ENCODE measurements around the gene L1CAM. TPM values are rescaled to one million over a fixed set of nuclear protein-coding genes. Genes with fewer than 3 reads are reported as not detected.

L1CAM gene
- total RNA-seq, 1 donor from 2014 or later: 0.49 TPM

DNA sequence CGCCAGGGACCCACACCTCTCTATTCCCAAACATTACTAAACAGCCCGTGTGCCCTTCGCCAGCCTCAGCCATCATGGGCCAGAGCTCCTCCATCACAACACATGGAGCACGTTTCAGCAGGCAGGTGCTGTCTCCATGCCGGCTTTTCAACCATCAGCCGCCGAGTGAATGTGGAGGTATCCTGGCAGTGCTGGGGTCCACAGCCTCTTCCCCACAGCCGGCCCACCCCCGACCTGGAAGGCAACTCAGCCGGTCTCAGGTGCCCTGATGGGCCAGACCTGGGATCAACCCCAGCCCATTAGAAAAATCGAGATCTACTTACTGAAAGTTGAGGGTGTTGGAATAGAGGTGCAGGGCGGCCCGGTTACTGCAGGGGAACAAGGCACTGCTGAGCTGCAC, 45.8 kb upstream of the L1CAM start:
- peaks cover 28% of the 10 kb centered on the region for H3F3A ChIP-seq (ENCODE audit: low read depth)
- no peaks in the 10 kb centered on the region for H4K20me1 ChIP-seq (ENCODE audit: low read depth)
- no peak overlapping the region for H3K4me3 Mint-ChIP-seq
- H3K27me3 ChIP-seq: no peaks in the 10 kb centered on the region
- peaks cover 21% of the 10 kb centered on the region for H3K4me1 Mint-ChIP-seq
- TF ChIP-seq, protein P1, sequence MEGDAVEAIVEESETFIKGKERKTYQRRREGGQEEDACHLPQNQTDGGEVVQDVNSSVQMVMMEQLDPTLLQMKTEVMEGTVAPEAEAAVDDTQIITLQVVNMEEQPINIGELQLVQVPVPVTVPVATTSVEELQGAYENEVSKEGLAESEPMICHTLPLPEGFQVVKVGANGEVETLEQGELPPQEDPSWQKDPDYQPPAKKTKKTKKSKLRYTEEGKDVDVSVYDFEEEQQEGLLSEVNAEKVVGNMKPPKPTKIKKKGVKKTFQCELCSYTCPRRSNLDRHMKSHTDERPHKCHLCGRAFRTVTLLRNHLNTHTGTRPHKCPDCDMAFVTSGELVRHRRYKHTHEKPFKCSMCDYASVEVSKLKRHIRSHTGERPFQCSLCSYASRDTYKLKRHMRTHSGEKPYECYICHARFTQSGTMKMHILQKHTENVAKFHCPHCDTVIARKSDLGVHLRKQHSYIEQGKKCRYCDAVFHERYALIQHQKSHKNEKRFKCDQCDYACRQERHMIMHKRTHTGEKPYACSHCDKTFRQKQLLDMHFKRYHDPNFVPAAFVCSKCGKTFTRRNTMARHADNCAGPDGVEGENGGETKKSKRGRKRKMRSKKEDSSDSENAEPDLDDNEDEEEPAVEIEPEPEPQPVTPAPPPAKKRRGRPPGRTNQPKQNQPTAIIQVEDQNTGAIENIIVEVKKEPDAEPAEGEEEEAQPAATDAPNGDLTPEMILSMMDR (IDR thresholded peaks at IDR 0.05): no peak
- TF ChIP-seq EZH2phosphoT487 (IDR thresholded peaks at IDR 0.05): no peak
- no peak for TF ChIP-seq EZH2 (IDR thresholded peaks at IDR 0.05)
- H3K79me2 ChIP-seq (ENCODE audit: low read depth): peaks cover 18% of the 10 kb centered on the region
- no peak overlapping the region for H2AFZ ChIP-seq (replicated peaks)
- DNase-seq (ENCODE audit: low spot score): no peak
- no peaks in the 10 kb centered on the region for H3K9me3 ChIP-seq (ENCODE audit: low read depth)
- peaks cover 2% of the 10 kb centered on the region for H3K4me1 ChIP-seq
- no peak overlapping the region for H3K4me3 ChIP-seq
- no peak overlapping the region for H3K27ac ChIP-seq
- H3K36me3 Mint-ChIP-seq: peaks cover 4% of the 10 kb centered on the region
- no peak overlapping the region for H3K27ac Mint-ChIP-seq
- no peaks in the 10 kb centered on the region for H3K36me3 ChIP-seq
- H3K27me3 Mint-ChIP-seq (ENCODE audit: insufficient read depth, low read depth): peaks cover 6% of the 10 kb centered on the region
- H3K9ac ChIP-seq: no peak overlapping the region
- H3K9me3 Mint-ChIP-seq: peaks cover 7% of the 10 kb centered on the region
- H3K4me2 ChIP-seq: no peak overlapping the region

GRCh38 chrX:153931151-153931550, 45.2 kb upstream of the L1CAM start:
- H2AFZ ChIP-seq (replicated peaks): no peak overlapping the region
- peaks cover 21% of the 10 kb centered on the region for H3K4me1 Mint-ChIP-seq
- peaks cover 7% of the 10 kb centered on the region for H3K9me3 Mint-ChIP-seq

GRCh38 chrX:153930011-153930910, 44.3 kb upstream of the L1CAM start:
- H3K9ac ChIP-seq: no peak overlapping the region
- peaks cover 24% of the 10 kb centered on the region for H3K4me1 Mint-ChIP-seq
- H3K36me3 Mint-ChIP-seq: peaks cover 4% of the 10 kb centered on the region
- H3K9me3 ChIP-seq (ENCODE audit: low read depth): no peaks in the 10 kb centered on the region
- peaks cover 6% of the 10 kb centered on the region for H3K27me3 ChIP-seq
- H3K9me3 Mint-ChIP-seq: peaks cover 6% of the 10 kb centered on the region
- TF ChIP-seq EZH2phosphoT487 (IDR thresholded peaks at IDR 0.05) (no peak), EZH2 (IDR thresholded peaks at IDR 0.05) (no peak)
- TF ChIP-seq, protein P1 (IDR thresholded peaks at IDR 0.05): no peak
- peaks cover 18% of the 10 kb centered on the region for H3K79me2 ChIP-seq (ENCODE audit: low read depth)
- H3K4me2 ChIP-seq: no peak overlapping the region
- H3K27ac ChIP-seq: no peak overlapping the region
- peaks cover 8% of the 10 kb centered on the region for H3K4me1 ChIP-seq
- H3K4me3 Mint-ChIP-seq: no peak overlapping the region
- no peak for DNase-seq (ENCODE audit: low spot score)
- no peaks in the 10 kb centered on the region for H4K20me1 ChIP-seq (ENCODE audit: low read depth)
- peaks cover 28% of the 10 kb centered on the region for H3F3A ChIP-seq (ENCODE audit: low read depth)
- no peak overlapping the region for H2AFZ ChIP-seq (replicated peaks)
- no peaks in the 10 kb centered on the region for H3K36me3 ChIP-seq
- no peak overlapping the region for H3K27ac Mint-ChIP-seq
- H3K4me3 ChIP-seq: no peak overlapping the region
- H3K27me3 Mint-ChIP-seq (ENCODE audit: insufficient read depth, low read depth): peaks cover 9% of the 10 kb centered on the region

More at GRCh38 chrX:153931151-153931550, 45.2 kb upstream of the L1CAM start:
- Mint-ChIP-seq H3K36me3 (peaks cover 4% of the 10 kb centered on the region), H3K4me3 (no peak overlapping the region), H3K27me3 (ENCODE audit: insufficient read depth, low read depth) (peaks cover 6% of the 10 kb centered on the region), H3K27ac (no peak overlapping the region)
- H3K4me3 ChIP-seq: no peak overlapping the region
- peaks cover 33% of the 10 kb centered on the region for H3F3A ChIP-seq (ENCODE audit: low read depth)
- TF ChIP-seq EZH2phosphoT487 (IDR thresholded peaks at IDR 0.05): no peak
- TF ChIP-seq, protein P1 (IDR thresholded peaks at IDR 0.05): no peak
- no peak for TF ChIP-seq EZH2 (IDR thresholded peaks at IDR 0.05)
- peaks cover 8% of the 10 kb centered on the region for H3K4me1 ChIP-seq
- H3K9me3 ChIP-seq (ENCODE audit: low read depth): no peaks in the 10 kb centered on the region
- H3K27ac ChIP-seq: no peak overlapping the region
- H3K36me3 ChIP-seq: no peaks in the 10 kb centered on the region
- peaks cover 18% of the 10 kb centered on the region for H3K79me2 ChIP-seq (ENCODE audit: low read depth)
- H3K4me2 ChIP-seq: no peak overlapping the region
- H4K20me1 ChIP-seq (ENCODE audit: low read depth): no peaks in the 10 kb centered on the region
- H3K27me3 ChIP-seq: no peaks in the 10 kb centered on the region
- no peak for DNase-seq (ENCODE audit: low spot score)
- no peak overlapping the region for H3K9ac ChIP-seq

Measured in neural progenitor cell (in vitro differentiated cells).